Peyer's patch (tissue), 4 donors: Measurements from ENCODE around the gene CSMD2.

Source experiments
- POLR2A ChIP-seq, 2 donors: fragments of 450-650 bp; IDR thresholded peaks; one replicate each; pipeline ENCODE4 v1.5.1; 2017; ENCODE audit warnings: antibody characterized with exemption in 2 of 2, mild to moderate bottlenecking in 2 of 2, moderate library complexity in 2 of 2
- TF ChIP-seq, protein P1 (sequence below), 6 experiments: fragments of 450-650 bp in 4 of 6; fragments of 200-600 bp in 2 of 6; sonication (generic) in 1 of 6; IDR thresholded peaks; one replicate each; pipeline ENCODE4 v1.5.1; 2017 to 2019; ENCODE audit warnings: antibody characterized with exemption in 6 of 6, mild to moderate bottlenecking in 3 of 6, moderate library complexity in 1 of 6

DNA sequence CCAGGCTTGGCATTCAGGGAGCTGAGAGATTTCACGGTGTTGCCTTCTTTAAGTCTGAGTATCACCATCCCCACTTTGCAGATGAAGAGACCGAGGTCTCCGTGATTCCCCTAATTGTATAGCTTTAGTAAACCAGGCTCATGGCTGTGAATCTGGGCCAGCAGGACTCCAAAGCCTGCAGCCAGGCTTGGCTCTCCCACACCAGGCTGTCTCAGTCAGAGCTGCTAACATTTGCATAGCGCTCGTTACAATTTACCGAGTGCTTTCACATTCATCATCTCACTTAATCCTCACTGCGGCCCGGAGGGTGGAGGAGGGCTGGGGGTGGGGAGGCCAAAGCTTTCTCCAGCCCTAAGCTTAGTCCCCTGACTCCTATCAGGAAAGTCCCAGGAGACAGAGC lies 23.4 kb upstream of the CSMD2 start:
- no peak for TF ChIP-seq POLR2A (IDR thresholded peaks at IDR 0.05)
- TF ChIP-seq, protein P1, sequence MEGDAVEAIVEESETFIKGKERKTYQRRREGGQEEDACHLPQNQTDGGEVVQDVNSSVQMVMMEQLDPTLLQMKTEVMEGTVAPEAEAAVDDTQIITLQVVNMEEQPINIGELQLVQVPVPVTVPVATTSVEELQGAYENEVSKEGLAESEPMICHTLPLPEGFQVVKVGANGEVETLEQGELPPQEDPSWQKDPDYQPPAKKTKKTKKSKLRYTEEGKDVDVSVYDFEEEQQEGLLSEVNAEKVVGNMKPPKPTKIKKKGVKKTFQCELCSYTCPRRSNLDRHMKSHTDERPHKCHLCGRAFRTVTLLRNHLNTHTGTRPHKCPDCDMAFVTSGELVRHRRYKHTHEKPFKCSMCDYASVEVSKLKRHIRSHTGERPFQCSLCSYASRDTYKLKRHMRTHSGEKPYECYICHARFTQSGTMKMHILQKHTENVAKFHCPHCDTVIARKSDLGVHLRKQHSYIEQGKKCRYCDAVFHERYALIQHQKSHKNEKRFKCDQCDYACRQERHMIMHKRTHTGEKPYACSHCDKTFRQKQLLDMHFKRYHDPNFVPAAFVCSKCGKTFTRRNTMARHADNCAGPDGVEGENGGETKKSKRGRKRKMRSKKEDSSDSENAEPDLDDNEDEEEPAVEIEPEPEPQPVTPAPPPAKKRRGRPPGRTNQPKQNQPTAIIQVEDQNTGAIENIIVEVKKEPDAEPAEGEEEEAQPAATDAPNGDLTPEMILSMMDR (IDR thresholded peaks at IDR 0.05) = no peak
